Body of pancreas (tissue), 4 donors: ENCODE measurements around the gene FRAS1. TPM values are rescaled to one million over a fixed set of nuclear protein-coding genes. Genes with fewer than 3 reads are reported as not detected.

Experiments used
- ATAC-seq: fragments of 150-250 bp; one replicate; pipeline ENCODE4 v1.9.1; 2016
- DNase-seq, 4 donors: peaks; one replicate each; pipeline ENCODE4 v3.0.0-alpha.2; 2019
- H3K27ac ChIP-seq, 4 donors: fragments of 200-600 bp; sonication (generic); 1 replicate in 3 of 4; 2 replicates in 1 of 4; pipeline versions ENCODE4 v1.5.1 to v1.6.1; 2016 to 2019; ENCODE audit warnings: mild to moderate bottlenecking in 1 of 4, mixed read lengths in 1 of 4, moderate library complexity in 1 of 4
- H3K27me3 ChIP-seq, 2 donors: fragments of 200-600 bp; sonication (generic); one replicate each; pipeline ENCODE4 v1.6.0; 2016; ENCODE audit warnings: mild to moderate bottlenecking in 1 of 2
- H3K36me3 ChIP-seq, 2 donors: fragments of 200-600 bp; sonication (generic); replicated peaks in 1 of 2; 2 replicates each; pipeline ENCODE4 v1.5.1; 2016; ENCODE audit warnings: low read depth in 2 of 2; ENCODE audit not compliant: insufficient read depth in 1 of 2
- H3K4me1 ChIP-seq: fragments of 200-600 bp; sonication (generic); one replicate; pipeline ENCODE4 v1.6.0; 2016
- H3K4me3 ChIP-seq, 2 donors: fragments of 200-600 bp; sonication (generic); 1 replicate in 1 of 2; 2 replicates in 1 of 2; pipeline ENCODE4 v1.5.1; 2016 to 2019
- H3K9me3 ChIP-seq, 3 donors: fragments of 200-600 bp; sonication (generic); 1 replicate in 2 of 3; 2 replicates in 1 of 3; pipeline ENCODE4 v1.5.1; 2016
- CTCF ChIP-seq, 7 experiments: fragments of 450-650 bp in 4 of 7; fragments of 200-600 bp in 3 of 7; sonication (generic) in 3 of 7; IDR thresholded peaks; one replicate each; pipeline ENCODE4 v1.5.1; 2016 to 2019; ENCODE audit warnings: antibody characterized with exemption in 7 of 7
- POLR2A ChIP-seq, 3 donors: fragments of 450-650 bp; IDR thresholded peaks; one replicate each; pipeline ENCODE4 v1.6.1; 2016; ENCODE audit warnings: antibody characterized with exemption in 3 of 3, mild to moderate bottlenecking in 2 of 3
- WGBS, 2 donors: methylation state at CpG; one replicate each; pipeline ENCODE4 v1.1.5; 2017; 5-methylcytosine and 5-hydroxymethylcytosine counted together
- intact Hi-C: fragments of 100-400 bp; cut with DNase I; formaldehyde crosslinking; loops from one replicate; pipeline ENCODE4 v1.15.1; 2023
- total RNA-seq, 2 donors: library from RNA; depleted of rRNA; stranded (reverse); fragments of >200 nt; gene quantifications; one replicate each; pipeline ENCODE4 v1.1.0, GENCODE V29; 2016

The FRAS1 gene
- total RNA-seq, 2 donors from 2014 or later = 22.6 to 24.4 TPM

DNA sequence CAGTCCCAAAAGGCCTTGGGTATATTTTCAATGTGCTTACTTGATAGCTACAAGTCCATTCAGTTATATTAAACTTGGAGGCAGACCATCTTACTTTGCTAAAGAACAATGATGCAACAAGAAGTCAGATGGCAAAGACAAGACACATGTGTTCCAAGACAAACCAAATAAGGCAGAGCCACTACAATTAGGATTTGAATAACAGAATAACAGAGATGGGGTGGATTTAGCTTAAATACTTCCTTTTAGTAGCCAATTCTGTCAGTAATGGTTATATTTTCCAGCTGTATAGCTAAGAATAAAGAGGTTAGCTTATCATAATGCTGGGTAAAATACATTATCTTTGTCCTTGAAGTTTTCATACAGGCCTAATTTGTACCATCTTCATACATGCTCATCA, 37.7 kb upstream of the FRAS1 start:
- Histone ChIP-seq H3K27ac (no peak overlapping the region), H3K9me3 (no peaks in the 10 kb centered on the region), H3K27me3 (no peaks in the 10 kb centered on the region), H3K4me1 (no peaks in the 10 kb centered on the region), H3K36me3 (no peaks in the 10 kb centered on the region), H3K4me3 (no peak overlapping the region)
- intact Hi-C loops = no loop called here
- DNase-seq (no peak), ATAC-seq (no peak)
- no peak for TF ChIP-seq POLR2A (IDR thresholded peaks at IDR 0.05)
- TF ChIP-seq CTCF (IDR thresholded peaks at IDR 0.05) = no peak

- intact Hi-C loops = no loop called here
- H3K4me1 ChIP-seq = no peaks in the 10 kb centered on the region
- DNase-seq = no peak
- no peak for ATAC-seq
- WGBS, 2 donors = 76 to 77% methylated on average over 4 of the region's 4 CpGs
- H3K27me3 ChIP-seq = no peaks in the 10 kb centered on the region
- no peaks in the 10 kb centered on the region for H3K36me3 ChIP-seq
- H3K9me3 ChIP-seq = no peaks in the 10 kb centered on the region
- no peak for TF ChIP-seq CTCF (IDR thresholded peaks at IDR 0.05)
- no peak for TF ChIP-seq POLR2A (IDR thresholded peaks at IDR 0.05)
- H3K4me3 ChIP-seq = no peak overlapping the region
- no peak overlapping the region for H3K27ac ChIP-seq
Observed at GRCh38 chr4:78020677-78021076, 36.4 kb upstream of the FRAS1 start.

DNA sequence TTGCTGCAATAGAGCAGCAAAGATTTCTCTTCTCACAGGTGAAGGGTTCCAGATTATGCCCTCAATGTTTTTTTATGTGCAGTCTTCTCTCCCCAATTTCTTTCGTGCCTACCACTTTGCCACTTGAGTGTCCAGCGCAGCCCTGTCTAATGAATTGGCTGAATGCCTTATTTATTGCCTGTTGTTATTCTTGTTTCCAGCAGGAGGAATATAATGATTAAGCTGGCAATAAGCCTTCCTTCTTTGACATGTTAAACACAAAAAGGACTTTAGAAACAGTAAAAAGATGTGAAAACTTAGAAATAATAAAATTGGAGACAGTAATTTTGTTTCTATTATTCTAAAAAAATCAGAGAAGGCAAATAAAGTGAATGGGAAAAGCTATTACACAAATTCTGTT, 34.6 kb upstream of the FRAS1 start:
- DNase-seq (no peak), ATAC-seq (no peak)
- no peaks in the 10 kb centered on the region for H3K36me3 ChIP-seq
- 38 to 51% methylated on average over 2 of the region's 2 CpGs for WGBS, 2 donors
- no peak overlapping the region for H3K4me3 ChIP-seq
- no peaks in the 10 kb centered on the region for H3K27me3 ChIP-seq
- no peaks in the 10 kb centered on the region for H3K9me3 ChIP-seq
- intact Hi-C loops = no loop called here
- TF ChIP-seq POLR2A (IDR thresholded peaks at IDR 0.05) = no peak
- TF ChIP-seq CTCF (IDR thresholded peaks at IDR 0.05) = peak in 3 of 7 experiments; percentile 16 to 22 (median 18)
- H3K4me1 ChIP-seq = no peaks in the 10 kb centered on the region
- no peak overlapping the region for H3K27ac ChIP-seq

DNA sequence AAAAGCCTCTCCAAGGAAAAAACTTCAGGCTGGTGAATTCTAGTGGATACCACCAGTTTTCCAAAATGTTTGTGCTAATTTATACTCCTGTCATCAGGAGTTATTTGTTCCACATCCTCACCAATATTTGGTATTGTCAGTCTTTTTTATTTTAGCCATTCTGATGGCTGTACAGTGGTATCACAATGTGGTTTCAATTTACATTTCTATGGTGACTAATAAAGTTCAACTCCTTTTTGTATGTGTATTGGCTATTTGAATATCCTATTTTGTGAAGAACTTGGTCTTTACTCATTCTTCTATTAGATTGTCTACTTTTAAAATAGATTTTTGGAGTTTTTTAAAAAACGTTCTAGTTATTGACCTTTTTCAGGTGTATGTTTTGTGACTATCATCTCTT, 33.0 kb upstream of the FRAS1 start:
- intact Hi-C loops = no loop called here
- TF ChIP-seq POLR2A (IDR thresholded peaks at IDR 0.05) = no peak
- no peak for TF ChIP-seq CTCF (IDR thresholded peaks at IDR 0.05)
- no peak overlapping the region for H3K4me3 ChIP-seq
- no peak for DNase-seq
- H3K4me1 ChIP-seq = no peaks in the 10 kb centered on the region
- no peak for ATAC-seq
- no peaks in the 10 kb centered on the region for H3K27me3 ChIP-seq
- 24 to 40% methylated on average over 1 of the region's 1 CpG for WGBS, 2 donors
- H3K9me3 ChIP-seq = no peaks in the 10 kb centered on the region
- H3K36me3 ChIP-seq = no peaks in the 10 kb centered on the region
- H3K27ac ChIP-seq = no peak overlapping the region

- no peak for DNase-seq
- Histone ChIP-seq H3K4me3 (no peak overlapping the region), H3K27me3 (no peaks in the 10 kb centered on the region), H3K4me1 (no peaks in the 10 kb centered on the region), H3K9me3 (no peaks in the 10 kb centered on the region), H3K36me3 (no peaks in the 10 kb centered on the region), H3K27ac (no peak overlapping the region)
- TF ChIP-seq POLR2A (IDR thresholded peaks at IDR 0.05) (no peak), CTCF (IDR thresholded peaks at IDR 0.05) (no peak)
- no peak for ATAC-seq
- 85 to 87% methylated on average over 3 of the region's 3 CpGs for whole genome bisulfite sequencing, 2 donors
- intact Hi-C loops = no loop called here
Observed at GRCh38 chr4:78024576-78025091, 32.5 kb upstream of the FRAS1 start.
